GM18907 (cell line): ENCODE measurements around the gene CLEC4G.
"Not testable (repeated sequence)": the region's sequence is repeated elsewhere in the genome, so short reads cannot be mapped to it uniquely, and the experiment has no call there.

ENCODE experiments used
- ATAC-seq: cut with Tn5 transposase; IDR thresholded peaks from one replicate; pipeline ENCODE4 v1.9.1; 2021; ENCODE audit warnings: mild to moderate bottlenecking, moderate library complexity; ENCODE audit not compliant: unreplicated experiment

The CLEC4G gene

DNA sequence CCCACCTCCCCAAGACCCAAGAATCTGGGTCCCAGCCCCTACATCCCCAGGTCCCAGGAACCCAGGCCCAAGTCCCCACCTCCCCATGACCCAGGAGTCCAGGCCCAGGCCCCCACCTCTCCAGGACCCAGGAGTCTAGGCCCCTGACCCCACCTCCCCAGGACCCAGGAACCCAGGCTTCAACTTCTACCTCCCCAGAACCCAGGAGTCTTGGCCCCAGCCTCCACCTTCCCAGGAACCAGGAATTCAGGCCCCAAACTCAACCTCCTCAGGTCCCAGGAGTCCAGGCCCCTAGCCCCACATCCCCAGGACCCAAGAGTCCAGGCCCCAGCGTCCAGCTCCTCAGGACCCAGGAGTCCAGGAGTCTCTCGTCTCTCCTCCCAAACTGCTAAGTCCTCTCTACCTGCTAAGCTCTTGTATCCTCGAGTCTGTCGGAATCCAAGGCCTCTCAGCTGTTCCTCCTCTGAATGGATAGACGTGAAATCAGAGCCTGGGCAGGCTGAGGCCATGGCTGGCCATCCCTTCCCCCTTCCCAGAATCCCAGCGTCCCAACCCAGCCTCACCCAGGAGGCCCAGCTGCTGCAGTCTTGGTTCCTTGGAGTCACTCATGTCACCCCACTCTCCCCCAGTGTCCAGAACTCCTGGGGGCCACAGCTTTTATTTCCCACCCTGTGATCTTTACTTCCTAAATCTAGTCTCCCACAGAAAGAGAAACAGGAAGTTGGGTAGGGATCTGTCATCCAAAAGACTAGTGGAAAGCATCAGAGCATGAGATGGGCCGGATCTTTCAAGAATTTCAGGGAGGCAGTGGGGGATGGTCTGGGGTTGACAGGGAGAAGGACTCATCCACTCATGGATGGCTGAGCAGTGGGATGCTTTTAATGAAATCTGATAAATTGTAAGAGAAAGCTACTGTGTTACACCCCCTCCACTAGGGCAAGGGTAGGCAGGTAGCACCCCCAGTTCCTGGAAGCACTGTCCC is 15.3 kb upstream of the CLEC4G start, which contains the start of gene CD209:
CD209 (minus strand) TSS at position 632 of the 982 bp plus-strand sequence; CDS start at position 609, 23 bp downstream.
- ATAC-seq, result no peak

GRCh38 chr19:7746306-7746705 is 14.4 kb upstream of the CLEC4G start:
- not testable (repeated sequence) for ATAC-seq

DNA sequence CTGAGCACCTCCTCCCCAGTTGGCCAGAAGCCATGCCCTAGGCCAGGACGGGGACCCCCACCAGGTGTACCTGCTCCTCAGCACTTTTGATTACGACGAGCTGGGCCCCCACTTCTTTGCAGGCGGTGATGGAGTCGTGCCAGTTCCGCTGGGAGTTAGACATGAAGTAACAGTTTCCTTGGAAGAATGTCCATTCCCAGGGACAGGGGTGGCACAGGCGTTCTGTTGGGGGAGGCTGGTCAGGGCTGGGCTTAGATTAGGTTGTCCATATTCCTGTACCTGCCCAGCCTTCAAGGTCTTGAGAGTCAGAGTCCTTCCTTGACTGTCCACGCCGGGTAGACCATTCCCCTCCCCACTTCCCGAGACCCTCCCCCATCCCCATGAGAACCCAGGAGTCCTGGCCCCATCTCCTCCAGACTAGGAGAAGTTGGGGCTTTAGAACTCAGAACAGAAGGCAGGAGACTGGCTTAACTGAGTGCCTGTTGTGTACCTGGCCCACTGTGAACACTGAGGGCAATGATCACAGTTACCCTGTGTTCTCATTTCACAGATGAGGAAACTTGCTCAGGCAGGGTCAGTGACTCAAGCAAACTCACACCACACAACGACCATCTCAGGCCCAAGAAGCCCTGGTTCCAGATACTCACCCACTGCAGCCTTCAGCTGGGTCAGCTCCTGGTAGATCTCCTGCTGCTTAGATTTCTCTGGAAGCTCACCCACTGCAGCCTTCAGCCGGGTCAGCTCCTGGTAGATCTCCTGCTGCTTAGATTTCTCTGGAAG is 13.2 kb upstream of the CLEC4G start:
- no peak for ATAC-seq

- ATAC-seq, result no peak
Observed at GRCh38 chr19:7744199-7744786, 12.4 kb upstream of the CLEC4G start.

DNA sequence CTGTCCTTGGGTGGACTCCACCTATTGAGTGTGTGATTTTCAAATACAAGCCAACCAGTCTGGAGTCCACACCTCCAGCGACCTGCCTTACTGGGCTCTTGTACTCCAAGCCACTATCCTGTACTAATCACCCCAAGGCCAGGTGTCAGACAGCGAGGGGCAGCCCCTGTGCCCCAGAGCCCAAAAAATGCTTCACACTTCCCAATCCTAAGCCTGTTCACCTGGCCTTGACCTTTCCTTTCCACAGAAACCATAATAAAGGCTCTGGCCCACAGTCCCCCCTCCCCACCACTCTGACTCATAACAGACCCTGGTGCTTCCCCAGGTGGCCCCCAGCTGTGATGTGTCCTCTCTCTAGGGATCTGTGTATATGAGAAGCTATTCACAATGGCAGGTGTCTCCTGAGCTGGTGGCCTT is 11.5 kb upstream of the CLEC4G start:
- ATAC-seq, result peak; percentile 66

DNA sequence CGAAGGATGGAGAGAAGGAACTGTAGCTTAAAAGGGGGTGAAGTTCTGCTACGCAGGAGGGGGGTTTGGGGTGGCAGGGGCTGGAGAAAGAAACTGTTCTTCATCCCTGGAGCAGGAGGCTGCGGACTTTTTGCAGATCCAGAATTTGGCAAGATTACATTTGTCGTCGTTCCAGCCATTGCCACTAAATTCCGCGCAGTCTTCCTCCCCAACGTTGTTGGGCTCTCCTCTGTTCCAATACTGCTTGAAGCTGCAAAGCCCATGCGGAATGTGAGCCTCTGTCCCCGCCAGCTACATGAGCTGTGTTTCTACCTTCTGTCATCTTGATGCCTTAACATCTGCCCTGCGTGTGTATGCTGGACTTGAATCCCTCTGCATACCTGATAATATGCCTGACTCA is 11.1 kb upstream of the CLEC4G start:
- ATAC-seq, result no peak

DNA sequence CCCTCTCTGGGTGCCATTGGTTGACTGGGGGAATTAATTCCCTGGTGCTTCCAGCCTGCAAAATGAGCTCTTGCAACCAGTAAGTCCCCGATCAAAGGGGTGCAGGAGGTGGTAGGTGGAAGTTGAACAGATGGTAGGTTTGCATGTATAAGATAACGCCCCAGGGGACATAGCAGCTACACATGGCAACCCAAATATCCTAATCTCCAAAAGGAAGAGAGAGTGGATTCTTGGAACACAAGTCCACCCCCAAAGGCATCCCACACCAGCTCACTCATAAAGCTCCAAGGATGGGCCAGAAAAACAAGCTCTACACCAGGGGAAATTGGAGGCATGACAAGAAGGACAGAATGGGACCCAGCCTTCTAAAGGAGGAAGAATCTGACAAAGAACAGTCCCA is 10.7 kb upstream of the CLEC4G start:
- ATAC-seq, result no peak

DNA sequence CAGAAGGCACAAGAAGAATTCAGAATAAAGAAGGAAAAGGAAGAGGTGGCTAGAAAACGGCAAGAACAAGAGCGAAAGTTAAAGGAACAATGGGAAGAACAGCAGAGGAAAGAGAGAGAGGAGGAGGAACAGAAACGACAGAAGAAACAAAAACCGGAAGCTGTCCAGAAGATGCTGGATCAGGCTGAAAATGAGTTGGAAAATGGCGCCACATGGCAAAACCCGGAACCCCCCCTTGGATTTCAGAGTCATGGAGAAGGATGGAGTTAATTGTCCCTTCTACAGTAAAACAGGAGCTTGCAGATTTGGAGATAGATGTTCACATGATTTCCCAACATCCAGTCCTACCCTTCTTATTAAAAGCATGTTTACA is 8.8 kb upstream of the CLEC4G start:
- no peak for ATAC-seq

GRCh38 chr19:7739801-7740681 is 8.1 kb upstream of the CLEC4G start:
- no peak for ATAC-seq

DNA sequence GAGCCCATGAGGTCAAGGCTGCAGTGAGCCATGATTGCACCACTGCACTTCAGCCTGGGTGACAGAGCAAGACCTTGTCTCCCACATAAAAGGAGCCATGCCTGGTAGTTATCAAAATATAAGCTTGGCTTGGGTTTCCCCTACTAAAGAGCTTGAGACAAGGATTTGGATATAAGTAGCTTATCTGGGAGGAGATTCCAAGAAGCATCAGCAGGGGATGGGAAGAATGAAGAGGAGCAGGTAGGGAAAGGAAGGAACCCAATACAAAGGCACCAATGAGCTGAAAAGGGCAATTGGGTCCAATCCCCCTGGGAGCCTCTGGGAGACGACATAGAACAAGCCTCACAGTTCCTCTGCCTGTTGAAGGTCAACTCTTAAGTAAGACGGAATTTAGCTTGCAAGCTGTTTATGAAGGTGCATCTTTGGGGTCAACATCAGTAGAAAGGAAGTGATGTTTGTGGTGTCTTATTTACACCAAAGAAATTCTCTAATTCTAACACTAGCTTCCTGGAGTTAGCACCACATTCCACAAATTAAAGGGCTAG is 7.4 kb upstream of the CLEC4G start:
- ATAC-seq, result no peak

DNA sequence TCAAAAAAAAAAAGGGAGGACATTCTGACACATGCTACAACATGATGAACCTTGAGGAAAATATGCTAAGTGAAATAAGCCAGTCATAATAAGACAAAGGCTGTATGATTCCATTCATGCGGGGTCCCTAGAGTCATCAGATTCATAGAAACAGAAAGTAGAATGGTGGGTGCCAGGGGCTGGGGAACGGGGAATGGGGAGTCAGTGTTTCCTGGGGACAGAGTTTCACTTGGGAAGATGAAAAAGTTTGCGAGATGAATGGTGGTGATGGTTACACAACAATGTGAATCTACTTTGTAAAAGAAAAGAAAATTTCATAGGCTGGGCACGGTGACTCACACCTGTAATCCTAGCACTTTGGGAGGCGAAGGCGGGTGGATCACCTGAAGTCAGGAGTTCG is 6.1 kb upstream of the CLEC4G start:
- no peak for ATAC-seq

GRCh38 chr19:7737215-7737614 is 5.3 kb upstream of the CLEC4G start:
- ATAC-seq, result no peak

DNA sequence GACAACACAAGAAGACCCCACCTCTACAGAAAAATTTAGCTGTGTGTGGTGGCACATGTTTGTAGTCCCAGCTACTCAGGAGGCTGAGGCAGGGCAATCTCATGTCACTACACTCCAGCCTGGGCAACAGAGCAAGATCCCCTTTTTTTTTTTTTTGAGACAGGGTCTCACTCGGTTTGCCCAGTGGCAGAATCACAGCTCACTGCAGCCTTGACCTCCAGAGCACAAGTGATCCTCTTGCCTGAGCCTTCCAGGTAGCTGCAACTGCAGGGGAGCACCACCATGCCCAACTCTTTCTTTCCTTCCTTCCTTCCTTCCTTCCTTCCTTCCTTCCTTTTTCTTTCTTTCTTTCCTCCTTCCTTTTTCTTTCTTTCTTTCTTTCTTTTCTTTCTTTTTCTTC is 4.2 kb upstream of the CLEC4G start:
- ATAC-seq, result no peak

DNA sequence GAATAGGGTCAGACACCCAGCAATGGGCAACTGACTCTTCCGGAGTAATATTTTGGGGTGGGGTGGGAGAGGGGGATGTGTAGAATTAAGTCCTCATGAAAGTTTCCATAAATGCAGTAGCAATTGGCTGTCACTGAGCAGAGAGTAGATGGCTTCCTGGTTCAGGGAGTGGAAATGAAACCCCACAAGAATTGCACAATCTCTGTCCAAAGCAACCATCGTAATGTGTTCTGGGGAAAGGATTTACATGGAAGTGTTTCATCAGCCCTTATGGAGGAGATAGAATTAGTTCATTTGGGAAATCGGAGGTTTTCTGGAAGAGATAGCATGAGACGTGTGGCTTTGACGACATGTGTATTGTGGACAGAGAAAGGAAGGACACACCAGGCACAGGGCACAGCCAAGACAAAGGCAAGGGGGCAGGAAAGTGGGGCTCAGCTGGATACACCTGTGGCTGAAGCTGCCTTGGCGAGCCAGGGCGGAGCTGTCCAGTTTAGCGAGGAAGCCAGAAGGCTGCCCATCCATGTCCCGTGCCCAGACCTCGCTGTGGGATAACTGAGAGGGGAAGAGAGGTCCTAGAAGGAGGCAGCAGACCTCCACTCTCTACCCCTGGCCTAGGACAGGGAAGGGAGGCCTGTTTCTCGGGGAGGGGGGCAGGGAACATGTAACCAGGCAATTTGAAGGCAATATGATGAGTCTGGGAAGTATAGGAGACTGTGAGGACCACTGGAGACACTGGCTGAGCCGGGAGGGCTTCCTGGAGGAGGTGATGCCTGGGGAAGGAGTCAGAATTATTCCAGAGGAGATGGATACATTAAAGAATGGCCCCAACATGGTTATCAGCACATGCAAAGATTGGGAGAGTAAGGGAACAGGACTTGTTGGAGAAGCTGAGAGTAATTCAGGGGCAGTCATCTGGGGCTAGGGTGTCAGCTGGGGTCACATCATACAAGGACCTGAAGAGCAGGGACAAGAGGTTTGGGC is 2.6 kb upstream of the CLEC4G start:
- no peak for ATAC-seq

GRCh38 chr19:7733376-7733775 is 1.5 kb upstream of the CLEC4G start:
- no peak for ATAC-seq

- no peak for ATAC-seq
Observed at GRCh38 chr19:7731615-7732014, 295 bp downstream of the CLEC4G start.

DNA sequence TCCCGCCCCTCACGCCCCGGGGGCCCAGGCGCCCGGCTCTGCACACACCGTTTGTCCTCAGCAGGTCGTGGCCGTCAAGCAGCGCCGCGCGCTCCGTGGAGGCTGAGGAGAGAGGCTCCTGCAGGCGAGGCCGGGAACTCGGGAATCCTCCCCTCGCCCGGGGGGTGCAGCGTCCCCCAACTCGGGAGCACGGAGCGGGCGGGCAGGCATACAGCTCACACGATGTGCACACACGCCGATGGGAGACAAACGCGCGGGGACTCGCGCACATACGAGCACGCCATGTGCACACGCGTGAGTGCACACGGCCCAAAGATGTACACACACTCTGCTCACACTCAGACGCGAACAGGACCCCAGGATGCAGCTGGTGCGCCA is 703 bp downstream of the CLEC4G start:
- no peak for ATAC-seq

DNA sequence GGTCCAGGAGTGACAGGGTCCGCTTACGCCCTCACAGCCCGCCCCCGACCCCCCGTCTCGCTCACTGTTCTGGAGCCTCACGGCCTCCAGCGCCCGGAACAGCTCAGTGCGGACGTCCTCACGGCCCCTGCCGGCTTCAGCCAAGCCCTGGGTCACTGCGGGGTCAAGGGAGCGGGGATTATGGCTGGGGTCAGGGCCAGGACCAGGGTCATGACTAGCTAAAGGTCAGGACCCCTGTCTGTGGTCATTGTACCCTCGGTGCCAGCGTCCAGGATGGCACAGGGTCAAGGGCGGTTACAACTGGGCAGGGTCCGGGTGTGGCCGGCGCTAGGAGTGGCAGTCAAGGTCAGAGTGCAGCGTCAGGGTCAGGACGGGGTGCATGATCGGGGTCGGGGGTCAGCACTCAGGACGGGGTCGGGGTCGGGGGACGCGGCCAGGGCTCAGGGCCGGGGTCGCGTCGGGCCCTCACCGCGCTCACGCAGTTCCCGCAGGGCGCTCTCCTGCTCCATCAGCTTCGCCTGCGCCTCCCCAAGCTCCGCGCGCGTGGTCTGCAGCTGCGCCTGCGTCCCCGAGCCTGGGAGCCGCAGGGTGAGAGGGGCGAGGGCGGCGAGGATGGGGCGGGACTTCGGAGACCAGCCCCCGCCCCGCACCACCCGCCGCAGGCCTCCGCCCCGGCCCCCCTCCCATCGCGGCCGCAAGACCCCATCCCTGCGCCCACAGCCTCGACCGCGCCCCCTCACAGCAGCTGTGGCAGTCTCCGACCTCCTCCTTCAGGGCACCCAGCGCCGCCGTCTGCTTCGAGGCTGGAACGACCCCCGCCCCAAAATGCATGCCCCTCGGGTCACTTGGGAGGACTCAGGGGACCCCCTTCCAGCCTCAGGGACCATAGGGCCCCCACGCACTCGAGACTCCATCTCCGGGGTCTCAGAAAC is 1.4 kb downstream of the CLEC4G start:
- no peak for ATAC-seq
